ENCODE measurements around the gene SHC4. TPM values are rescaled to one million over a fixed set of nuclear protein-coding genes. Genes with fewer than 3 reads are reported as not detected.

The SHC4 gene
- total RNA-seq, 2 donors from 2014 or later: 0.34 to 1.4 TPM

DNA sequence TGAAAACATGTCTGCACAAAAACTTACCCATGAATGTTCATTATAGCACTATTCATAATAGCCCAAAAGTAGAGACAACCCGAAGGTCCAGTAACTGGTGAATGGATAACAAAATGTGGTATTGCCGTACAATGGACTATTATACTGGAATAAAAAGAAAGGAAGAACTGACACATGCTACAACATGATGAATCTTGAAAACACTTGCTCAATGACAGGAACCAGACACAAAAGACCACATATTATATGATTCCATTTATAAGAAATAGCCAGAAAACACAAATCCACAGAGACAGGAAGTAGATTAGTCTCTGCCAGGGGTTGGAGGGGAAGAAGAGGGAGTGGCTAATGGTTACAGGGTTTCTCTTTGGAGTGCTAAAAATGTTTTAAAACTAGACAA, 18.3 kb downstream of the SHC4 start:
- H3K9me3 Mint-ChIP-seq: peaks cover 0 to 10% of the 10 kb centered on the region in 2 donors
- ATAC-seq (no peak), DNase-seq (ENCODE audit: low spot score in 2 of 2) (no peak)
- no peaks in the 10 kb centered on the region for H3K36me3 Mint-ChIP-seq
- H3K27ac Mint-ChIP-seq: peak overlapping the region in 1 of 2 donors; percentile 52

DNA sequence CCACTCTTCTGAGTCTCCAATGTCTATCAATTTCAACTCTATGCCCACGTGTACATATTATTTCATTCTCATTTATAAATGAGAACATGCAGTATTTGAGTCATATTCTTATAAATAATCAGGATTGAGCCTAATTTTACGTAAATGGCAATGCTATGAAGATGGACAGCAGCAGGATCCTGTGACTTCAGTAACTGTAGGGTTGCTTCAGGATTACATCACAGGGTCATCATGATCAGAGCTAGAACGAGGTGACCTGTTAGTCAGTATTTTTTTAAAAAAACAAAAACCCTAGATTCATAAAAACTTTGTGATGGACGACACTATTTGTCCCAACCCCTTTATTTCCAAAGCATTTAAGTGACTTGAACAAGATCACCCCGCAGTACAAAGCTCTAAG, 21.8 kb downstream of the SHC4 start:
- H3K36me3 Mint-ChIP-seq: no peaks in the 10 kb centered on the region
- ATAC-seq (no peak), DNase-seq (ENCODE audit: low spot score in 2 of 2) (no peak)
- peaks cover 0 to 10% of the 10 kb centered on the region in 2 donors for H3K9me3 Mint-ChIP-seq
- no peak overlapping the region for H3K27ac Mint-ChIP-seq

DNA sequence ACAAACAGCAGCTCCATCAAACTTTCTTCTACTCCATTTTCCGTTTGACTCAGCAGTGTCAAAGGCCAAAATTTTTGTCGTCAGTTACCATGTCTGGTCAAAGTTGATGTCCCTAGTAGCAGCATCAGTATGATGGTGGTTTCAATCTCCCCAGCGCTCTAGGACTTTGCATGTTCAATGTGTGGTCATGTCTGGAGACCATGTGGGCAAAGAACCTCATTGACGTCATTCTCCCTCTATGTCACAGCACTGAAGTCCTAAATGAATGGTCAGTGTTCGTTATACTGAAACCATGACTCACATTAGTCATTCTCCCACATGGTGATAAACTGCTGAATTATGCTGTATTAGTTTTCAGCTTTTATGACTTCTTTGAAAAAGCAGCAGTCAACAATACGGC, 23.2 kb downstream of the SHC4 start:
- no peak for DNase-seq (ENCODE audit: low spot score in 2 of 2)
- peak; percentile 86 to 87 for ATAC-seq
- Mint-ChIP-seq H3K36me3 (no peaks in the 10 kb centered on the region), H3K27ac (no peak overlapping the region), H3K9me3 (peaks cover 0 to 10% of the 10 kb centered on the region in 2 donors)

DNA sequence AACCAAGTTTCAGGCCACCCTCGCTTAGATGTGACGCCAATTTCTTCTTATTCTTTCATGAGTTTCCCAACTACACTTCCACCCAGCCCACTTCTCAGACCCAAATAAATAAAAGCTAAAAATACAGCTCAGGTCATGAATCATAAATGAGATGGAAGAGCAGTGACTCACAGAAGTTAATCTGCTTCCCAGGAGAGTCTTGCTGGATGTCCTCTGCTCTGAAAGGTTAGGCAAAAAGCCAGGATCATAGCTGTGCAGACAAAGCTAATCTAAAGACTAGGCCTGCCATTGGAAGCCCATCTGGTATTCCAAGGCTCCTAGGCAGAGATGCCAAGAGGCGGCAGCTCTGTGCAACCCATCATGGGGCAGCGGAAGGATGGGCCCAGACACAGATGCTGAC, 24.1 kb downstream of the SHC4 start:
- H3K9me3 Mint-ChIP-seq: peaks cover 0 to 10% of the 10 kb centered on the region in 2 donors
- H3K36me3 Mint-ChIP-seq: no peaks in the 10 kb centered on the region

DNA sequence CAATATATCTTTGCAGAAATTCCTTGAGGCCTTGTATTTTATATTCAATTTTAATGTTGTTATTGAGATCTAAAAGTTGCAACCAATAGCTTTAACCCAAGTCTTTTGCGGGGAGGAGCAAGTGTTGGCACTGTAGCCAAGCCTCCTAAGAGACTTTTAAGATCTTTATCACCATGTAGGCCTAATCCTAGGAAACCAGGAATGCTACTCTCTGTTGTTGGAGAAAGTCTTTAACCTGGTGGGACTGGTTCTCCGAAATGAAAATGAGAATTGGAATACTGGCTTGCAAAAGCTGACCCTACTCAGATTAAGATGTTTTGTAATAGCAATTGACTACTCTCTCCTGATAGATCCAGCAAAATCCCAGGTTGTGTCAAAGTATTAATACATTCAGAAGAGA, 25.8 kb downstream of the SHC4 start:
- Mint-ChIP-seq H3K9me3 (peaks cover 0 to 10% of the 10 kb centered on the region in 2 donors), H3K36me3 (peaks cover 0 to 5% of the 10 kb centered on the region in 2 donors), H3K27ac (no peak overlapping the region)
- DNase-seq (ENCODE audit: low spot score in 2 of 2) (no peak), ATAC-seq (no peak)

More for the DNA sequence above, 24.1 kb downstream of the SHC4 start:
- no peak for DNase-seq (ENCODE audit: low spot score in 2 of 2)
- ATAC-seq: no peak
- no peak overlapping the region for H3K27ac Mint-ChIP-seq

DNA sequence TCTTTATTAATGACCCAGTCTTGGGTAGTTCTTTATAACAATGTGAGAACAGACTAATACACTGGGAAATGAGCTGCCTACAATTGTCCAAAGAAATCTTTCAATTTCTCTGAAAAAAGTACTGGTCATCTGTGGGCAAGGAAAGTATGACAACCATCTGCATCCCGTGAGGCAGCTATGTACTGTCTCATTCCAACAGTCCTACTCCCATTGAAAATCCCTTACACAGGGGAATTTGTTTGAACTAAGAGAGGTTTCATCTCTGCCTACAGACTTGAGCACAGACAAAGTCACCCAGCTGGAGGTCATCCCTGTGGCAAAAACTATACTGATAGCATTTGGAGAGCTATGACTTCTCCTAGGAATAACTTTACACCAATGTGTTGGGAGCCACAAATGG, 27.1 kb downstream of the SHC4 start:
- DNase-seq (ENCODE audit: low spot score in 2 of 2) (no peak), ATAC-seq (no peak)
- peaks cover 0 to 18% of the 10 kb centered on the region in 2 donors for H3K9me3 Mint-ChIP-seq
- H3K27ac Mint-ChIP-seq: no peak overlapping the region
- peaks cover 0 to 15% of the 10 kb centered on the region in 2 donors for H3K36me3 Mint-ChIP-seq

DNA sequence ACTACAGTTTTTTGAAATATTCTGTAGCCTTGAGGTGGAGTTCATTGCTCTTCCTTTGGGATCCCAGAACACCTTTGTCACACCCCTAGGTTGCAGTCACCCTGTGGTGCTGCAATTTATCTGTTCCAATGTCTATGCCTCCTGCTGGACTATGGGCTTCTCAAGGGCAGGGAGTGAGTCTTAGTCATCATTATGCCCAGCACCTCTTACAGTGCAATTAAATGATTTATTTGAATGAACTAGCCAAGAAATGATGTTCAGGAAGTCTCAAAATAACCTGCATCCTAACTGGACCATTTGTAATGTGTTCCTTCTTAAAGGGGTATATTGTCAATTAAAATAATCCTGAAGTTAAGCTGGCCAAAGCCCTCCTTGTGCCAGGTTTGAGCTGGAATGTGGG, 28.5 kb downstream of the SHC4 start:
- DNase-seq (ENCODE audit: low spot score in 2 of 2) (no peak), ATAC-seq (no peak)
- no peak overlapping the region for H3K27ac Mint-ChIP-seq
- H3K36me3 Mint-ChIP-seq: peaks cover 0 to 15% of the 10 kb centered on the region in 2 donors
- H3K9me3 Mint-ChIP-seq: peaks cover 0 to 8% of the 10 kb centered on the region in 2 donors

DNA sequence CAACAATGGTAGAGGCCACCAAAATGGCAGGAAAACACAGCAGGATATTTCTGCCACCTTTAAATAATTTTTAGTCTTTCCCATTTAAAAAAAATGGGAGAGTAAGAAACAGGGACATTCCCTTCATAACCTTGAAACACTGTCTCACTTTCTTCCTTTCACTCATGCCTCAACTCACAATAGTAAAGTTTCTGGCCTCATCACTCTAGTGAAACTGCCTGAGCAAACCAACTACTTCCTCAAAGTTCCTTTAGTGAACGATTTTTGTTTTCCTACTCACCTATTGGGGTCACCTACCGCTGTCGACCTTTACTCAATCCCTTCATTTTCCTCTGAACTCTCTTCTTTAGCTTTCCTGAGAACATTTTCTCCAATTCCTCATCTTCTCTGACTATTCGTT, 33.0 kb downstream of the SHC4 start:
- Mint-ChIP-seq H3K27ac (no peak overlapping the region), H3K9me3 (peaks cover 2 to 10% of the 10 kb centered on the region in 2 donors), H3K36me3 (peaks cover 0 to 18% of the 10 kb centered on the region in 2 donors)
- no peak for DNase-seq (ENCODE audit: low spot score in 2 of 2)
- ATAC-seq: peak; percentile 21 to 50

DNA sequence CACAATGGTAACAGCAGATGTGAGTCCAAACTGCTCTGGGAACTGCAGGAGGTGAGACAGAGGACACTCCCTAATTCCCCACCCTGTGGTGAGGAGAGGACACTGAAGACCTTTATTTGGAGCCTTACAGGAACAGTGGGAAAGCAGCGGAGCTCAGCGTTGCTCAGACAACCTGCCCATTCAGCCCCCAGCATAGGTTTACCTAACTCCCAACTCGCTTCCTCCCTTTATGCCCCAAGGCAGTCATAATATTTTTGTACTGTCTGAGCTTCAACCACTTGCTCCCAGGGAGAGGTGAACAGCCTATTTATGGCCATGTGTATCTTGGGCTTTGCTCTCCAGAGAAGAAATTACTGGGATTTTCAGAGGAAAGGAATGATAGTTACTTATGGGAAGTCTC, 34.1 kb downstream of the SHC4 start:
- peak overlapping the region in 1 of 2 donors; percentile 68 for H3K27ac Mint-ChIP-seq
- DNase-seq (ENCODE audit: low spot score in 2 of 2) (no peak), ATAC-seq (no peak)
- peaks cover 5 to 18% of the 10 kb centered on the region in 2 donors for H3K9me3 Mint-ChIP-seq
- H3K36me3 Mint-ChIP-seq: peaks cover 0 to 27% of the 10 kb centered on the region in 2 donors

DNA sequence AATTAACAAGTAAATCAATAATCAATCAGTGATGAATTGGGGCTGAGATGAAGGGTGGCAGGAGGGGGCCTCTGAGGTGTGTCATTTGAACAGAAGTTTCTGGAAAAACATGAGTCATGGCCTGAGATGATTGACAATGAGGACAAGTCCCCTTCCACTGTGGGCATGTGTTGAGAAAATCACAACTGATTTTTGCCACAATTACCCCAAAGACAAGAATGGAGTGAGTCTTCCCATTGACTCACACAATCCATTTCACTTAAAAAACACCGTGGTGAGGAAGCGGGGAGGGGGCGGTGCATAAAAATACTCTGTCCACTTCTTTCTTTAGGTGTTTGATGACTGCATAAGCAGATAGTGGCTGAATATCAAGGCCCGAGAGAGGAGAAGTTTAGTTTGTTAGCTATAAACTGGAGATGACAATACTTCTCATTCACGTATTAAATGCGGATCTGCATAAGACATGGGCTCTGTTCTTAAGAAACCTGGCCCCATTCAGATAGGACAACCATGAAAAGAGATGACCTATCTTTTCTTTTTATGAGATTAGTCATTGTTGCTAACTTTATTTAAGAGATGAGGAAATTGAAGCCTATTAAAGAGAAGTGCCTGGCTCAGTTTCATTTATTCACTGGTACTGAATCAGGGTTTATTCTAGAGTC, 34.7 kb downstream of the SHC4 start:
- Mint-ChIP-seq H3K36me3 (peaks cover 0 to 34% of the 10 kb centered on the region in 2 donors), H3K27ac (peak overlapping the region; percentile 68 to 69), H3K9me3 (peaks cover 5 to 22% of the 10 kb centered on the region in 2 donors)
- peak in 1 of 2 donors; percentile 37 for DNase-seq (ENCODE audit: low spot score in 2 of 2)
- ATAC-seq: peak; percentile 78 to 84

DNA sequence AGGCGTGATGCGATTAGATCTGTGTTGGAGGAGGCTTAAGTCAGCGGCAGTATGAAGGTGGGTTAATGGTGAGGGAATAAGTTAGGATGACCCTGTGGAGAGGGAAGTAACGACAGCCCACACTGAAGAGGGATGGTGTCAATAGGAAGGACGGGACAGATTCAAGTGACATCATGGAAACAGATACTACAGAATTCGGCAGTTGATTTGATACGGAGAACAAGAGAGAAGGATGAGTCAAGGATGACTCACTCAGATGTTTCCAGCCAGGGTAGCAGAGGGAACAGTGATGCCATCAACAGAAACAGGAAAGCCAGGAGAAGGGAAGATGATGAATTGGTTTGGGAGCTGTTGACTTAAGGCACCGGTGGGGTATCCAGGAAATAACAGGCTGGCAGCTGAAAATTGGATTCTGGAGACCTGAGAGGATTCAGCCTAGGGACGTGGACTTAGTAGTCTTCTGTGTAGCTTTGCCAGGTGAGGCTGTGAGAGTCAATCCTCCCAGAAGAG, 38.0 kb downstream of the SHC4 start:
- Mint-ChIP-seq H3K9me3 (peaks cover 5 to 24% of the 10 kb centered on the region in 2 donors), H3K36me3 (peaks cover 0 to 33% of the 10 kb centered on the region in 2 donors), H3K27ac (peak overlapping the region; percentile 1 to 86)
- peak; percentile 47 to 55 for ATAC-seq
- peak in 1 of 2 donors; percentile 11 for DNase-seq (ENCODE audit: low spot score in 2 of 2)

DNA sequence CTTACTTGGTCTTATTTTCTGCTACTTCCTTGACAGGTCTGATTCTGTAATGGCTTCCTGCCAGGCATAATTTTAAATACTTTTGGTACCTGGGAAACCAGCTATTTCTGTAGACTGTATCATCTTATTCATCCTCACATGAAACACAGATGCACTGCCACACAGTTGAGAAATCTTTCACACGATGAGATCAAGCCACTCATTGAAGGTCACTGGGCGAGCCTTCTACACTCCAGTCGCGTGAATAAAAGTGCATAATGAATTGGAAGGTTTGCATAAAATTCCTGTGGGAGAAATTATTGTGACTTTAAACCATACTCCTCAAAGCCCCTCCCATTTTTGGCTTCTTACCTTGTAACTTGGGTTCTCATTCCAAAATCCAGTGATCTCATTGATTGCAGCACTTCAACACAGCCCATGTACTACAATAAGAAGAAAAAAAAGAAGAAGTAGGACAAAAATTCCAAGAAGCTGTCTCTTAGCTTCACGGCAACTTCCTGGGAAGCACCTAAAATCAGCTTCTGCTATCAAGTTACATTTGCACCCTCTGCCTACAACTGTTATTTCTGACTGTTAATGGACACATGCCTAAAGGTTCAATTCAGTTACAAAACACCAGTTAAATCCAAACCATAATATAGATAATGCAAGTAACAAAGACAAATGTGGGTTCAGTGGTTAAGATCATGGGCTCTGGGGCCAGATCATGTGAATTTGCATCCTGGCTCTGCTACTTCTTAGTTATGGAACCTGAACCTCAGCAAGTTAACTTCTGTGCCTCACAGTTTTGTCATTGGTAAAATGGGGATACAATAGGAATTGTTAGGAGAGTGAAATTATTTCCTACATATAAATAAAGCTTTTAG, 39.0 kb downstream of the SHC4 start:
- DNase-seq (ENCODE audit: low spot score in 2 of 2): no peak
- Mint-ChIP-seq H3K36me3 (peaks cover 0 to 33% of the 10 kb centered on the region in 2 donors), H3K27ac (peak overlapping the region; percentile 1 to 86), H3K9me3 (peaks cover 5 to 27% of the 10 kb centered on the region in 2 donors)
- no peak for ATAC-seq

DNA sequence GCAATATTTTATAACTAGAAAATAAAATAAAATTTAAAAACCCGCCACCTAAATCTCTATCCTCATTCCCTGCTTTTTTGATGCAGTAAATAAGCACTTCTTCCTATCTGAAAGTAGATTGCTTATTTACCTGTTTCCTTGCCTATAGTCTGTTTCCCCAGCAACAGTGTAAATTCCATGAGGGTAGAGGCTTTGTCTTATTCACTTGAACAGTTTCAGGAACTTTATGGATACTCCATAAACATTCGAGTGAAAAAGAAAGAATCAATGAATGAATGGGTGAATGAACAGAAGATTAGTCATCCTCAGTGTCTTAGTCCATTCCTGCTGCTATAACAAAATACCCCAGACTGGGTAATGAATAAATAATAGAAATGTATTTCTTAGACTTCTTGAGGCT, 41.7 kb downstream of the SHC4 start:
- H3K27ac Mint-ChIP-seq: no peak overlapping the region
- peaks cover 5 to 31% of the 10 kb centered on the region in 2 donors for H3K9me3 Mint-ChIP-seq
- no peak for DNase-seq (ENCODE audit: low spot score in 2 of 2)
- peaks cover 0 to 33% of the 10 kb centered on the region in 2 donors for H3K36me3 Mint-ChIP-seq
- no peak for ATAC-seq

DNA sequence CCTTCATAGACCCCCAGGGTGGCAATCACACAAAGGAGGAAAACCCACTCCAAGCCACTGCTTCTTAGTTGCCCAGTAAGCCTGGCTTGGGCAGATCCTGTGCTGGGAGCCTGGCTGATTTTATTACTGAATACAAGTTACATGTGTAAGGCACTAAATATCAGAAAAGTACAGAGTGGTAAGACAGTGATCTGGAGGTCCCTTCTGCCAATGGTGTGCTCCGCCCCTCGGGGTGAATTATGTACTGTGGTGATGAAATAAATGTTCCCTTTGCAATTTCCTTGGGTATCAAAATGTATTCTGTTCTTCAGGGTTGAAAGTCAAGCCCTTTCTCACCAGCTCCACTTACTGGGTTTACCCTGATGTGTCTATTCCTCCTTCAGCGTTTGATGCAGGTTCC, 47.0 kb downstream of the SHC4 start:
- peaks cover 0 to 10% of the 10 kb centered on the region in 2 donors for H3K9me3 Mint-ChIP-seq
- no peak overlapping the region for H3K27ac Mint-ChIP-seq
- ATAC-seq (no peak), DNase-seq (ENCODE audit: low spot score in 2 of 2) (no peak)
- H3K36me3 Mint-ChIP-seq: no peaks in the 10 kb centered on the region

DNA sequence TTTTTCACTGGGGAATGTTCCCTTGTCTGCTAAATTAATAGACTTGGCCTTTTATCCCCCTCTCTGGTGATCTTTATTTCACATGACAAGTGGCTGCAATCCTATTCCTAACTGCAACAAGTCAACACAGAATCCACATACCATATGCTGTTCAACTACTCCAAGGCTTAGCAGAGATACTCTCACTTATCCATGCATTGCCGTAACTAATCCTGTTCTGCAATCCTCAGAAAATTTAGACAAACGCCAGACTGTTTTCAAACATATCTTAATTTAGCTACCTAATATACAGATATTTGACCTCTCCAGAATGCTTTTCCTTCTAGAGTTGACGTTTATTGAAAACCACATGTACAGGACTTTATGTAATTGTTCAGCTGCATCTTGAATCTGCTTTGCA, 47.9 kb downstream of the SHC4 start:
- no peak for DNase-seq (ENCODE audit: low spot score in 2 of 2)
- Mint-ChIP-seq H3K9me3 (peaks cover 0 to 7% of the 10 kb centered on the region in 2 donors), H3K36me3 (peaks cover 0 to 2% of the 10 kb centered on the region in 2 donors), H3K27ac (no peak overlapping the region)
- no peak for ATAC-seq

DNA sequence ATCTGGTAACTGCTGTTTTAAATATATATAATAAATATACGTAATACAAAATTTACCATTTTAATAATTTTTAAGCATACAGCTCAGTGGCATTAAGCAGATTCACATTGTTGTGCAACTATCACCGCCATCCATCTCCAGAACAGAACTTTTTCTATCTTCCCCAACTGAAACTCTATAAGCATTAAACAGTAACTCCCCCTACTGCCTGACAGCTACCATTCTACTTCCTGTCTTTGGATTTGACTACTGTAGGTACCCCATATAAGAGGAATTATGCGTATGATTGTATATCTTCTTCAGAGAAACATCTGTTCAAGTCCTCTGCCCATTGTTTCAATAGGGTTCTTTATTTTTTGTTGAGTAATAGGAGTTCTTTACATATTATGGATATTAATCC, 49.0 kb downstream of the SHC4 start:
- ATAC-seq: no peak
- no peak for DNase-seq (ENCODE audit: low spot score in 2 of 2)
- Mint-ChIP-seq H3K27ac (no peak overlapping the region), H3K9me3 (peaks cover 0 to 8% of the 10 kb centered on the region in 2 donors), H3K36me3 (peaks cover 0 to 10% of the 10 kb centered on the region in 2 donors)

DNA sequence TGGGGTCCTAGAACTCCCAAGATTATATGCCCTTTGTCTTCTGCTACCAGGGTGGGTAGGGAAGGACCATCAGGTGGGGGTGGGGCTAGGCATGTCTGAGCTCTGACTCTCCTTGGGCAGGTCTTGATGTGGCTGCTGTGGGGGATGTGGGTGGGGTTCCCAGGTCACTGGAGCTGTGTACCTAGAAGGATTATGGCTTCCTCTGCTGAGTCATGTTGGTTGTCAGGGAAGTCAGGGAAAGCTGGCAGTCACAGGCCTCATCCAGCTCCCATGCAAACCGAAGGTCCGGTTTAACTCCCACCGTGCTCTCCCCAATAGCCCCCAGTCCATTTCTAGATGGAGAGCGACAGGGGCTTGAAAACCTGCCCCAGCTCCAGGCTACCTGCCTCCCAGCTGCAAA, 50.6 kb downstream of the SHC4 start:
- no peak overlapping the region for H3K27ac Mint-ChIP-seq
- H3K9me3 Mint-ChIP-seq: peaks cover 0 to 11% of the 10 kb centered on the region in 2 donors
- ATAC-seq (no peak), DNase-seq (ENCODE audit: low spot score in 2 of 2) (no peak)
- peaks cover 0 to 14% of the 10 kb centered on the region in 2 donors for H3K36me3 Mint-ChIP-seq
